IMR-90 (cell line): ENCODE data around the gene MPPED2. TPM values are rescaled to one million over a fixed set of nuclear protein-coding genes. Genes with fewer than 3 reads are reported as not detected.

Source experiments
- ATAC-seq: fragments of 200-7000 bp; cut with Tn5 transposase; 2 replicates; pipeline ENCODE4 v1.9.1; 2020; ENCODE audit warnings: low read depth, mild to moderate bottlenecking, moderate library complexity
- BruUV-seq: library from RNA; stranded (reverse); fragments of 400-500 nt; replicated peaks from 2 replicates; lab custom pipeline; 2021; lab: Mats Ljungman, UMichigan
- CTCF ChIA-PET: fragments of 300-600 bp; formaldehyde crosslinking; extraction: SDS; loops from one replicate; lab custom pipeline; 2021; ENCODE audit warnings: antibody characterized with exemption; lab: Yijun Ruan, JAX
- POLR2A ChIA-PET: fragments of 300-600 bp; sonication (Branson Sonifier 250); formaldehyde crosslinking; loops from one replicate; lab custom pipeline; 2022; ENCODE audit warnings: antibody characterized with exemption; ENCODE audit not compliant: unreplicated experiment; lab: Charles Lee
- DNase-seq: peaks from one replicate; pipeline ENCODE4 v3.0.0; 2013
- H2AFZ ChIP-seq: replicated peaks from 2 replicates; pipeline ENCODE3; 2013; ENCODE audit warnings: low read length, mild to moderate bottlenecking; ENCODE audit not compliant: poor library complexity
- H2AK5ac ChIP-seq: 2 replicates; pipeline ENCODE4 v1.6.1; 2013; ENCODE audit warnings: low read depth, low read length, inconsistent platforms
- H2AK9ac ChIP-seq: replicated peaks from 2 replicates; pipeline ENCODE3; 2013; ENCODE audit warnings: mild to moderate bottlenecking, low read depth, low read length, moderate library complexity; ENCODE audit not compliant: poor library complexity
- H2BK120ac ChIP-seq: 2 replicates; pipeline ENCODE4 v1.6.1; 2013; ENCODE audit warnings: low read depth, low read length, inconsistent platforms
- H2BK15ac ChIP-seq: 3 replicates; pipeline ENCODE4 v1.6.1; 2013; ENCODE audit warnings: low read depth, low read length, inconsistent platforms
- H2BK20ac ChIP-seq: 2 replicates; pipeline ENCODE4 v1.6.1; 2013; ENCODE audit warnings: low read depth, mild to moderate bottlenecking, inconsistent platforms, low read length, moderate library complexity
- H2BK5ac ChIP-seq: 2 replicates; pipeline ENCODE4 v1.6.1; 2013; ENCODE audit warnings: mild to moderate bottlenecking, low read depth, low read length, inconsistent platforms; ENCODE audit not compliant: poor library complexity, severe bottlenecking
- H3K14ac ChIP-seq: replicated peaks from 2 replicates; pipeline ENCODE4 v1.6.1; 2013; ENCODE audit warnings: low read depth, low read length, inconsistent platforms
- H3K18ac ChIP-seq: 2 replicates; pipeline ENCODE4 v1.6.1; 2013; ENCODE audit warnings: low read depth, low read length, control low read depth
- H3K23ac ChIP-seq: 2 replicates; pipeline ENCODE4 v1.6.1; 2013; ENCODE audit warnings: low read depth, low read length, inconsistent platforms
- H3K27ac ChIP-seq: 2 replicates; pipeline ENCODE4 v1.5.1; 2013; ENCODE audit warnings: mild to moderate bottlenecking, control low read depth, low read length; ENCODE audit not compliant: insufficient read depth
- H3K27me3 ChIP-seq: 2 replicates; pipeline ENCODE4 v1.6.1; 2013; ENCODE audit warnings: low read length; ENCODE audit not compliant: control insufficient read depth, insufficient read depth
- H3K36me3 ChIP-seq: 2 replicates; pipeline ENCODE4 v1.6.1; 2013; ENCODE audit warnings: low read length, mixed read lengths; ENCODE audit not compliant: control insufficient read depth, insufficient read depth
- H3K4ac ChIP-seq: 2 replicates; pipeline ENCODE4 v1.6.1; 2013; ENCODE audit warnings: low read depth, low read length, inconsistent platforms
- H3K4me1 ChIP-seq: 2 replicates; pipeline ENCODE4 v1.6.1; 2013; ENCODE audit warnings: low read length, mixed read lengths; ENCODE audit not compliant: control insufficient read depth, insufficient read depth
- H3K4me2 ChIP-seq: 2 replicates; pipeline ENCODE4 v1.6.1; 2013; ENCODE audit warnings: low read depth, mild to moderate bottlenecking, control low read depth, low read length, moderate library complexity
- H3K4me3 ChIP-seq: 2 replicates; pipeline ENCODE4 v1.5.1; 2013; ENCODE audit warnings: low read depth, mild to moderate bottlenecking, control low read depth, low read length, moderate library complexity; ENCODE audit not compliant: insufficient read depth
- H3K56ac ChIP-seq: 2 replicates; pipeline ENCODE4 v1.6.1; 2013; ENCODE audit warnings: low read length, inconsistent platforms; ENCODE audit not compliant: insufficient read depth; ENCODE audit errors: extremely low read depth
- H3K79me1 ChIP-seq, 2 experiments: 2 replicates each; pipeline ENCODE4 v1.6.1; 2013; ENCODE audit warnings: low read length in 2 of 2, inconsistent platforms in 1 of 2, low read depth in 1 of 2
- H3K9ac ChIP-seq: 2 replicates; pipeline ENCODE4 v1.6.1; 2013; ENCODE audit warnings: low read depth, low read length, control low read depth
- H3K9me1 ChIP-seq: 2 replicates; pipeline ENCODE4 v1.6.1; 2013; ENCODE audit warnings: low read length, inconsistent platforms; ENCODE audit not compliant: insufficient read depth
- H3K9me3 ChIP-seq: 2 replicates; pipeline ENCODE4 v1.6.1; 2013; ENCODE audit warnings: low read length; ENCODE audit not compliant: control insufficient read depth, insufficient read depth
- H4K20me1 ChIP-seq: 2 replicates; pipeline ENCODE4 v1.6.1; 2013; ENCODE audit warnings: low read length, inconsistent platforms; ENCODE audit not compliant: insufficient read depth
- H4K5ac ChIP-seq: 2 replicates; pipeline ENCODE4 v1.6.1; 2013; ENCODE audit warnings: mild to moderate bottlenecking, low read depth, low read length, control low read depth
- H4K8ac ChIP-seq, 2 experiments: 2 replicates each; pipeline ENCODE4 v1.6.1; 2013; ENCODE audit warnings: low read depth in 2 of 2, low read length in 2 of 2, control low read depth in 1 of 2, inconsistent platforms in 1 of 2
- H4K91ac ChIP-seq: 2 replicates; pipeline ENCODE4 v1.6.1; 2013; ENCODE audit warnings: low read depth, low read length, inconsistent platforms; ENCODE audit not compliant: insufficient read depth
- BHLHE40 ChIP-seq: fragments of 150-350 bp; IDR thresholded peaks from 2 replicates; pipeline ENCODE4 v1.6.1; 2016; ENCODE audit warnings: mild to moderate bottlenecking, low read depth, low read length
- FOS ChIP-seq: fragments of 150-350 bp; IDR thresholded peaks from 2 replicates; pipeline ENCODE4 v1.6.1; 2016; ENCODE audit warnings: low read depth, low read length
- MAFK ChIP-seq: IDR thresholded peaks from 2 replicates; pipeline ENCODE4 v1.6.1; 2012; ENCODE audit warnings: low read depth, low read length, improper control_type of control experiment
- MAZ ChIP-seq: IDR thresholded peaks from 2 replicates; pipeline ENCODE4 v1.6.1; 2012; ENCODE audit warnings: low read depth, mild to moderate bottlenecking, low read length, improper control_type of control experiment, moderate library complexity, borderline replicate concordance
- MXI1 ChIP-seq: IDR thresholded peaks from 2 replicates; pipeline ENCODE4 v1.6.1; 2012; ENCODE audit warnings: low read depth, mild to moderate bottlenecking, low read length, moderate library complexity, borderline replicate concordance
- NFE2L2 ChIP-seq: fragments of 150-350 bp; IDR thresholded peaks from 2 replicates; pipeline ENCODE4 v1.6.1; 2016; ENCODE audit warnings: low read depth, mild to moderate bottlenecking, low read length
- POLR2A ChIP-seq: IDR thresholded peaks from 2 replicates; pipeline ENCODE4 v1.6.1; 2012; ENCODE audit warnings: mild to moderate bottlenecking, low read depth, low read length
- RAD21 ChIP-seq: IDR thresholded peaks from 2 replicates; pipeline ENCODE4 v1.6.1; 2012; ENCODE audit warnings: low read length, improper control_type of control experiment
- SMC3 ChIP-seq: fragments of 150-350 bp; IDR thresholded peaks from 2 replicates; pipeline ENCODE4 v1.6.1; 2016; ENCODE audit warnings: low read depth, mild to moderate bottlenecking, antibody characterized with exemption, low read length, moderate library complexity
- WGBS, 2 experiments: methylation state at CpG; one replicate each; pipeline versions ENCODE4 v1.1.5 to v1.1.7; 2013; ENCODE audit warnings: missing lambda C conversion rate in 2 of 2; ENCODE audit not compliant: insufficient read length in 1 of 2; ENCODE audit errors: extremely low coverage in 2 of 2; 5-methylcytosine and 5-hydroxymethylcytosine counted together
- dilution Hi-C: fragments of 300-500 bp; cut with HindIII; formaldehyde crosslinking; loops from one replicate; pipeline ENCODE4 v1.14.3; 2018; ENCODE audit warnings: low sequenced_read_pairs; ENCODE audit not compliant: unreplicated experiment
- in situ Hi-C: fragments of 300-500 bp; cut with MboI; formaldehyde crosslinking; loops from 3 replicates; pipeline ENCODE4 v1.14.3; 2019; ENCODE audit warnings: low sequenced_read_pairs, inconsistent platforms, mixed read lengths
- intact Hi-C: fragments of 100-400 bp; cut with micrococcal nuclease; formaldehyde crosslinking; loops from 2 replicates; pipeline ENCODE4 v1.10.0; 2022
- polyA plus RNA-seq, 3 experiments: library from polyadenylated mRNA; depleted of rRNA; stranded (reverse); fragments of >200 nt; gene quantifications; 2 replicates each; pipeline ENCODE4 v1.2.3, GENCODE V29; 2012; ENCODE audit warnings: low replicate concordance in 1 of 3
- total RNA-seq: library from RNA; depleted of rRNA; stranded (reverse); fragments of >200 nt; gene quantifications from 2 replicates; pipeline ENCODE4 v1.2.3, GENCODE V29; 2012
- TF ChIP-seq, protein P1 (sequence below): fragments of 150-350 bp; IDR thresholded peaks from 2 replicates; pipeline ENCODE4 v1.6.1; 2016; ENCODE audit warnings: low read depth, mild to moderate bottlenecking, low read length, moderate library complexity, borderline replicate concordance
- TF ChIP-seq, protein P2 (sequence below): fragments of 150-350 bp; IDR thresholded peaks from 2 replicates; pipeline ENCODE4 v1.6.1; 2017; ENCODE audit warnings: mild to moderate bottlenecking, antibody characterized with exemption, low read length, low read depth
- TF ChIP-seq, protein P3 (sequence below): conservative IDR thresholded peaks from 2 replicates; pipeline ENCODE4 v1.5.1; 2012; ENCODE audit warnings: mild to moderate bottlenecking, low read depth, low read length, improper control_type of control experiment

MPPED2 gene
- total and polyA plus RNA-seq, 2 of the 4 experiments (the other 2 are of a cell fraction), result 0.10 TPM; not detected in 1

DNA sequence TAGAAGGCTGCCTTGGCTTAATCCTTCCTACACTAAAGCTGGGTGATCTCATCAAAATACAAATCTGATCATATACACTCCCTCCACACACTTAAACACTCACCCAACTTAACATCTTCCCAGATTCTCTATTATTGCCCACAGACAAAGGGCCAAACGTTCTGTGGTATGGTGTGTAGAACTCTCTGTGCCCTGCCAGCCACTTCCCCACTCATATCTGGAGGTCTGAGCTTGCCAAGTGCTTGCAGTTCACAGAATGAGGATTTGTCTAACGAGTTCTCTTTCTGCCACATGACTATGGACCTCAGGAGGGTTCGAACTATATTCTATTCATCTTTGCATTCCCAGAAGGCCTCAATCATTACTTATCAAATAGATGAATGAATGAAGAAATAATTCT lies 77.6 kb downstream of the MPPED2 start:
- DNase-seq (no peak), ATAC-seq (no peak)
- Histone ChIP-seq H4K91ac (no peak overlapping the region), H3K36me3 (no peaks in the 10 kb centered on the region), H3K4ac (no peak overlapping the region), H3K4me1 (no peaks in the 10 kb centered on the region), H2AK9ac (no peak overlapping the region), H3K27ac (no peak overlapping the region), H2AK5ac (no peak overlapping the region), H3K79me1 (no peaks in the 10 kb centered on the region), H2BK20ac (no peak overlapping the region), H4K20me1 (no peaks in the 10 kb centered on the region), H2BK5ac (no peak overlapping the region), H3K9ac (no peak overlapping the region), H3K18ac (no peak overlapping the region), H4K8ac (no peak overlapping the region), H4K5ac (no peak overlapping the region), H3K9me1 (no peaks in the 10 kb centered on the region), H3K4me2 (no peak overlapping the region), H3K14ac (no peak overlapping the region), H3K9me3 (no peaks in the 10 kb centered on the region), H3K56ac (no peak overlapping the region), H2AFZ (no peak overlapping the region), H3K23ac (no peak overlapping the region), H3K27me3 (no peaks in the 10 kb centered on the region), H3K4me3 (no peak overlapping the region), H2BK15ac (no peak overlapping the region), H2BK120ac (no peak overlapping the region)
- in situ Hi-C loops (no loop called here), intact Hi-C loops (no loop called here), dilution Hi-C loops (no loop called here)
- TF ChIP-seq RAD21 (no peak), SMC3 (no peak), MXI1 (no peak), BHLHE40 (no peak), FOS (no peak), NFE2L2 (no peak), MAZ (no peak), MAFK (no peak), POLR2A (no peak)
- TF ChIP-seq, protein P1, sequence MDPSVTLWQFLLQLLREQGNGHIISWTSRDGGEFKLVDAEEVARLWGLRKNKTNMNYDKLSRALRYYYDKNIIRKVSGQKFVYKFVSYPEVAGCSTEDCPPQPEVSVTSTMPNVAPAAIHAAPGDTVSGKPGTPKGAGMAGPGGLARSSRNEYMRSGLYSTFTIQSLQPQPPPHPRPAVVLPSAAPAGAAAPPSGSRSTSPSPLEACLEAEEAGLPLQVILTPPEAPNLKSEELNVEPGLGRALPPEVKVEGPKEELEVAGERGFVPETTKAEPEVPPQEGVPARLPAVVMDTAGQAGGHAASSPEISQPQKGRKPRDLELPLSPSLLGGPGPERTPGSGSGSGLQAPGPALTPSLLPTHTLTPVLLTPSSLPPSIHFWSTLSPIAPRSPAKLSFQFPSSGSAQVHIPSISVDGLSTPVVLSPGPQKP, result no peak
- TF ChIP-seq, protein P2, sequence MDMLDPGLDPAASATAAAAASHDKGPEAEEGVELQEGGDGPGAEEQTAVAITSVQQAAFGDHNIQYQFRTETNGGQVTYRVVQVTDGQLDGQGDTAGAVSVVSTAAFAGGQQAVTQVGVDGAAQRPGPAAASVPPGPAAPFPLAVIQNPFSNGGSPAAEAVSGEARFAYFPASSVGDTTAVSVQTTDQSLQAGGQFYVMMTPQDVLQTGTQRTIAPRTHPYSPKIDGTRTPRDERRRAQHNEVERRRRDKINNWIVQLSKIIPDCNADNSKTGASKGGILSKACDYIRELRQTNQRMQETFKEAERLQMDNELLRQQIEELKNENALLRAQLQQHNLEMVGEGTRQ, result no peak
- TF ChIP-seq, protein P3, sequence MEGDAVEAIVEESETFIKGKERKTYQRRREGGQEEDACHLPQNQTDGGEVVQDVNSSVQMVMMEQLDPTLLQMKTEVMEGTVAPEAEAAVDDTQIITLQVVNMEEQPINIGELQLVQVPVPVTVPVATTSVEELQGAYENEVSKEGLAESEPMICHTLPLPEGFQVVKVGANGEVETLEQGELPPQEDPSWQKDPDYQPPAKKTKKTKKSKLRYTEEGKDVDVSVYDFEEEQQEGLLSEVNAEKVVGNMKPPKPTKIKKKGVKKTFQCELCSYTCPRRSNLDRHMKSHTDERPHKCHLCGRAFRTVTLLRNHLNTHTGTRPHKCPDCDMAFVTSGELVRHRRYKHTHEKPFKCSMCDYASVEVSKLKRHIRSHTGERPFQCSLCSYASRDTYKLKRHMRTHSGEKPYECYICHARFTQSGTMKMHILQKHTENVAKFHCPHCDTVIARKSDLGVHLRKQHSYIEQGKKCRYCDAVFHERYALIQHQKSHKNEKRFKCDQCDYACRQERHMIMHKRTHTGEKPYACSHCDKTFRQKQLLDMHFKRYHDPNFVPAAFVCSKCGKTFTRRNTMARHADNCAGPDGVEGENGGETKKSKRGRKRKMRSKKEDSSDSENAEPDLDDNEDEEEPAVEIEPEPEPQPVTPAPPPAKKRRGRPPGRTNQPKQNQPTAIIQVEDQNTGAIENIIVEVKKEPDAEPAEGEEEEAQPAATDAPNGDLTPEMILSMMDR, result no peak
- POLR2A ChIA-PET, result no interaction called here
- no CpG with 5 or more reads among the region's 3 CpGs for WGBS, 2 experiments
- no TSS peak for BruUV-seq
- CTCF ChIA-PET, result no interaction called here
